K562 (cell line): Measurements from ENCODE around the gene ARID3A. TPM values are rescaled to one million over a fixed set of nuclear protein-coding genes. Genes with fewer than 3 reads are reported as not detected.

Experiments
- CBFA2T3 ChIP-seq: fragments of 450-650 bp; IDR thresholded peaks from 2 replicates; pipeline ENCODE4 v1.6.1; 2017
- DNMT1 ChIP-seq: fragments of 450-650 bp; IDR thresholded peaks from 2 replicates; pipeline ENCODE4 v1.6.1; 2016; ENCODE audit warnings: antibody characterized with exemption, mild to moderate bottlenecking
- ESRRA ChIP-seq: fragments of 450-650 bp; IDR thresholded peaks from 2 replicates; pipeline ENCODE4 v1.6.1; 2014; ENCODE audit warnings: low read depth, mild to moderate bottlenecking, moderate library complexity, borderline replicate concordance
- ESRRB ChIP-seq: fragments of 250-450 bp; sonication (Bioruptor Pico); IDR thresholded peaks from 2 replicates; pipeline ENCODE4 v1.5.0; 2020; ENCODE audit warnings: mild to moderate bottlenecking, moderate library complexity, borderline replicate concordance
- NCOR1 ChIP-seq: fragments of 450-650 bp; IDR thresholded peaks from 2 replicates; pipeline ENCODE4 v1.6.1; 2016; ENCODE audit warnings: mild to moderate bottlenecking, moderate library complexity
- SRSF3 ChIP-seq: fragments of 200-400 bp; formaldehyde crosslinking; IDR thresholded peaks from 2 replicates; pipeline ENCODE4 v1.6.1; 2016; ENCODE audit warnings: mild to moderate bottlenecking, low read length, moderate library complexity; ENCODE audit not compliant: insufficient read depth
- TCF3 ChIP-seq: sonication (generic); formaldehyde crosslinking; IDR thresholded peaks from 2 replicates; pipeline ENCODE4 v1.4.0; 2020; ENCODE audit warnings: mild to moderate bottlenecking, missing genetic modification reagents
- ZNF436 ChIP-seq: fragments of 250-450, 450-650 bp; sonication (Bioruptor Pico); formaldehyde crosslinking; IDR thresholded peaks from 2 replicates; pipeline ENCODE4 v1.7.0; 2020; ENCODE audit warnings: mild to moderate bottlenecking
- ZNF766 ChIP-seq: fragments of 200-800 bp; sonication (Bioruptor generic); conservative IDR thresholded peaks from 2 replicates; pipeline ENCODE4 v1.6.1; 2016; ENCODE audit warnings: missing genetic modification characterization, missing compliant biosample characterization
- polyA plus RNA-seq, 8 experiments: library from polyadenylated mRNA; depleted of rRNA in 4 of 8; stranded (reverse) in 5 of 8; unstranded in 3 of 8; fragments of >200 nt; fragmentation: Nextera tagmentation in 2 of 8; fragmentation: Illumina TruSeq in 1 of 8; extraction: Ambion mirVana in 2 of 8; extraction: Trizol in 1 of 8; gene quantifications; 2 replicates each; pipeline versions ENCODE4 v1.2.1 to v1.2.3, GENCODE V29; 2011 to 2014; ENCODE audit warnings: inconsistent platforms in 1 of 8, missing spikeins in 1 of 8
- total RNA-seq, 7 experiments: library from RNA; depleted of rRNA in 6 of 7; stranded (reverse); fragments of >200 nt in 6 of 7; fragmentation: Illumina TruSeq in 2 of 7; extraction: Trizol in 2 of 7; gene quantifications; 2 replicates each; pipeline versions ENCODE4 v1.2.1 to v1.2.3, GENCODE V29; 2011 to 2021; ENCODE audit warnings: low replicate concordance in 1 of 7
- TF ChIP-seq, protein P1 (sequence below): fragments of 450-650 bp; IDR thresholded peaks from 2 replicates; pipeline ENCODE4 v1.6.1; 2016; ENCODE audit warnings: mild to moderate bottlenecking
- TF ChIP-seq, protein P2 (sequence below): fragments of 250-450 bp; sonication (Bioruptor Pico); IDR thresholded peaks from 2 replicates; pipeline ENCODE4 v1.5.0; 2022; ENCODE audit warnings: mild to moderate bottlenecking
- TF ChIP-seq, protein P3 (sequence below): fragments of 250-450 bp; sonication (Bioruptor Pico); IDR thresholded peaks from 2 replicates; pipeline ENCODE4 v1.8.0; 2022; ENCODE audit warnings: inconsistent platforms
- TF ChIP-seq, protein P4 (sequence below): fragments of 450-650 bp; IDR thresholded peaks from 2 replicates; pipeline ENCODE4 v1.6.1; 2016; ENCODE audit warnings: low read depth

ARID3A gene
- total and polyA plus RNA-seq, 9 of the 15 experiments (the other 6 are each of a cell fraction or from before 2014, with no cell fraction given): 1.4 to 118 (median 31.2) TPM

DNA sequence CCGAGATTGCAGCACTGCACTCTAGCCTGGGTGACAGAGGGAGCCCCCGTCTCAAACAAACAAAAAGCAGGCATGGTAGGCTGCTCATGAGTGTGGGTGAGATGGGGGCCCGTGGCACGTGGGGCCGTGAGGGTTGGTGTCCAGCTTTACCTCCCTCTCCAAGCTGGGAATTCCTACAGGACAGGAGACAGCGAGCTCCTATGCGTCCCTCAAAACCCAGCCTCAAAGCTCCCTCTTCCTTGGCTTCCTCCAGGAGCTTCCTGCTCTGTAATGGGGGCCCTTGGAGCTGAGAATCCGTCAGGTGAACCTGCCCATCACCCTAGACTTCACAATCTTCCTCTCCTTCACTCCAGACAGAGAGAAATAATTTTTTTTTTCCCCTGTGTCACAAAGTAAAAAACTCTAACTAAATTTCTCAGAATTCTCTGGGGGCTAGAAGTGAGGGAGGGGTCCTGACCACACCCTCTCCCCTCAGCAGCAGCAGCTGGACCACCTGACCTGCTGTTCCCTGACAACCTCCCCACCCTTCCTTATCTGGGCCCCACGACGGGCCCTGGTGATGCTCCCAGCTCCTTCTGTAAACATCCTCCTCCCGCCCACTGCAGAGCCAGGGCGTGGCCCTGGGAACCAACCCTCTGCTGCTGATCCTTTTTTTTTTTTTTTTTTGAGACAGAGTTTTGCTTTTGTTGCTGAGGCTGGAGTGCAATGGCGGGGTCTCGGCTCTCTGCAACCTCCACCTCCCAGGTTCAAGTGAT is 36.2 kb downstream of the ARID3A start (continued):
- TF ChIP-seq, protein P1, sequence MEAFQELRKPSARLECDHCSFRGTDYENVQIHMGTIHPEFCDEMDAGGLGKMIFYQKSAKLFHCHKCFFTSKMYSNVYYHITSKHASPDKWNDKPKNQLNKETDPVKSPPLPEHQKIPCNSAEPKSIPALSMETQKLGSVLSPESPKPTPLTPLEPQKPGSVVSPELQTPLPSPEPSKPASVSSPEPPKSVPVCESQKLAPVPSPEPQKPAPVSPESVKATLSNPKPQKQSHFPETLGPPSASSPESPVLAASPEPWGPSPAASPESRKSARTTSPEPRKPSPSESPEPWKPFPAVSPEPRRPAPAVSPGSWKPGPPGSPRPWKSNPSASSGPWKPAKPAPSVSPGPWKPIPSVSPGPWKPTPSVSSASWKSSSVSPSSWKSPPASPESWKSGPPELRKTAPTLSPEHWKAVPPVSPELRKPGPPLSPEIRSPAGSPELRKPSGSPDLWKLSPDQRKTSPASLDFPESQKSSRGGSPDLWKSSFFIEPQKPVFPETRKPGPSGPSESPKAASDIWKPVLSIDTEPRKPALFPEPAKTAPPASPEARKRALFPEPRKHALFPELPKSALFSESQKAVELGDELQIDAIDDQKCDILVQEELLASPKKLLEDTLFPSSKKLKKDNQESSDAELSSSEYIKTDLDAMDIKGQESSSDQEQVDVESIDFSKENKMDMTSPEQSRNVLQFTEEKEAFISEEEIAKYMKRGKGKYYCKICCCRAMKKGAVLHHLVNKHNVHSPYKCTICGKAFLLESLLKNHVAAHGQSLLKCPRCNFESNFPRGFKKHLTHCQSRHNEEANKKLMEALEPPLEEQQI: no peak
- TF ChIP-seq DNMT1: no peak
- TF ChIP-seq, protein P2, sequence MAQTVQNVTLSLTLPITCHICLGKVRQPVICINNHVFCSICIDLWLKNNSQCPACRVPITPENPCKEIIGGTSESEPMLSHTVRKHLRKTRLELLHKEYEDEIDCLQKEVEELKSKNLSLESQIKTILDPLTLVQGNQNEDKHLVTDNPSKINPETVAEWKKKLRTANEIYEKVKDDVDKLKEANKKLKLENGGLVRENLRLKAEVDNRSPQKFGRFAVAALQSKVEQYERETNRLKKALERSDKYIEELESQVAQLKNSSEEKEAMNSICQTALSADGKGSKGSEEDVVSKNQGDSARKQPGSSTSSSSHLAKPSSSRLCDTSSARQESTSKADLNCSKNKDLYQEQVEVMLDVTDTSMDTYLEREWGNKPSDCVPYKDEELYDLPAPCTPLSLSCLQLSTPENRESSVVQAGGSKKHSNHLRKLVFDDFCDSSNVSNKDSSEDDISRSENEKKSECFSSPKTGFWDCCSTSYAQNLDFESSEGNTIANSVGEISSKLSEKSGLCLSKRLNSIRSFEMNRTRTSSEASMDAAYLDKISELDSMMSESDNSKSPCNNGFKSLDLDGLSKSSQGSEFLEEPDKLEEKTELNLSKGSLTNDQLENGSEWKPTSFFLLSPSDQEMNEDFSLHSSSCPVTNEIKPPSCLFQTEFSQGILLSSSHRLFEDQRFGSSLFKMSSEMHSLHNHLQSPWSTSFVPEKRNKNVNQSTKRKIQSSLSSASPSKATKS (CRISPR knock-in tag): no peak
- peak; percentile 76 for TF ChIP-seq NCOR1
- TF ChIP-seq ESRRA: no peak
- TF ChIP-seq, protein P3, sequence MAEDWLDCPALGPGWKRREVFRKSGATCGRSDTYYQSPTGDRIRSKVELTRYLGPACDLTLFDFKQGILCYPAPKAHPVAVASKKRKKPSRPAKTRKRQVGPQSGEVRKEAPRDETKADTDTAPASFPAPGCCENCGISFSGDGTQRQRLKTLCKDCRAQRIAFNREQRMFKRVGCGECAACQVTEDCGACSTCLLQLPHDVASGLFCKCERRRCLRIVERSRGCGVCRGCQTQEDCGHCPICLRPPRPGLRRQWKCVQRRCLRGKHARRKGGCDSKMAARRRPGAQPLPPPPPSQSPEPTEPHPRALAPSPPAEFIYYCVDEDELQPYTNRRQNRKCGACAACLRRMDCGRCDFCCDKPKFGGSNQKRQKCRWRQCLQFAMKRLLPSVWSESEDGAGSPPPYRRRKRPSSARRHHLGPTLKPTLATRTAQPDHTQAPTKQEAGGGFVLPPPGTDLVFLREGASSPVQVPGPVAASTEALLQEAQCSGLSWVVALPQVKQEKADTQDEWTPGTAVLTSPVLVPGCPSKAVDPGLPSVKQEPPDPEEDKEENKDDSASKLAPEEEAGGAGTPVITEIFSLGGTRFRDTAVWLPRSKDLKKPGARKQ (CRISPR knock-in tag): no peak
- TF ChIP-seq ESRRB (CRISPR knock-in tag): no peak
- TF ChIP-seq CBFA2T3: peak; percentile 88
- TF ChIP-seq TCF3 (CRISPR knock-in tag): peak; percentile 71
- TF ChIP-seq SRSF3: no peak
- no peak for TF ChIP-seq ZNF436 (CRISPR knock-in tag)
- TF ChIP-seq, protein P4, sequence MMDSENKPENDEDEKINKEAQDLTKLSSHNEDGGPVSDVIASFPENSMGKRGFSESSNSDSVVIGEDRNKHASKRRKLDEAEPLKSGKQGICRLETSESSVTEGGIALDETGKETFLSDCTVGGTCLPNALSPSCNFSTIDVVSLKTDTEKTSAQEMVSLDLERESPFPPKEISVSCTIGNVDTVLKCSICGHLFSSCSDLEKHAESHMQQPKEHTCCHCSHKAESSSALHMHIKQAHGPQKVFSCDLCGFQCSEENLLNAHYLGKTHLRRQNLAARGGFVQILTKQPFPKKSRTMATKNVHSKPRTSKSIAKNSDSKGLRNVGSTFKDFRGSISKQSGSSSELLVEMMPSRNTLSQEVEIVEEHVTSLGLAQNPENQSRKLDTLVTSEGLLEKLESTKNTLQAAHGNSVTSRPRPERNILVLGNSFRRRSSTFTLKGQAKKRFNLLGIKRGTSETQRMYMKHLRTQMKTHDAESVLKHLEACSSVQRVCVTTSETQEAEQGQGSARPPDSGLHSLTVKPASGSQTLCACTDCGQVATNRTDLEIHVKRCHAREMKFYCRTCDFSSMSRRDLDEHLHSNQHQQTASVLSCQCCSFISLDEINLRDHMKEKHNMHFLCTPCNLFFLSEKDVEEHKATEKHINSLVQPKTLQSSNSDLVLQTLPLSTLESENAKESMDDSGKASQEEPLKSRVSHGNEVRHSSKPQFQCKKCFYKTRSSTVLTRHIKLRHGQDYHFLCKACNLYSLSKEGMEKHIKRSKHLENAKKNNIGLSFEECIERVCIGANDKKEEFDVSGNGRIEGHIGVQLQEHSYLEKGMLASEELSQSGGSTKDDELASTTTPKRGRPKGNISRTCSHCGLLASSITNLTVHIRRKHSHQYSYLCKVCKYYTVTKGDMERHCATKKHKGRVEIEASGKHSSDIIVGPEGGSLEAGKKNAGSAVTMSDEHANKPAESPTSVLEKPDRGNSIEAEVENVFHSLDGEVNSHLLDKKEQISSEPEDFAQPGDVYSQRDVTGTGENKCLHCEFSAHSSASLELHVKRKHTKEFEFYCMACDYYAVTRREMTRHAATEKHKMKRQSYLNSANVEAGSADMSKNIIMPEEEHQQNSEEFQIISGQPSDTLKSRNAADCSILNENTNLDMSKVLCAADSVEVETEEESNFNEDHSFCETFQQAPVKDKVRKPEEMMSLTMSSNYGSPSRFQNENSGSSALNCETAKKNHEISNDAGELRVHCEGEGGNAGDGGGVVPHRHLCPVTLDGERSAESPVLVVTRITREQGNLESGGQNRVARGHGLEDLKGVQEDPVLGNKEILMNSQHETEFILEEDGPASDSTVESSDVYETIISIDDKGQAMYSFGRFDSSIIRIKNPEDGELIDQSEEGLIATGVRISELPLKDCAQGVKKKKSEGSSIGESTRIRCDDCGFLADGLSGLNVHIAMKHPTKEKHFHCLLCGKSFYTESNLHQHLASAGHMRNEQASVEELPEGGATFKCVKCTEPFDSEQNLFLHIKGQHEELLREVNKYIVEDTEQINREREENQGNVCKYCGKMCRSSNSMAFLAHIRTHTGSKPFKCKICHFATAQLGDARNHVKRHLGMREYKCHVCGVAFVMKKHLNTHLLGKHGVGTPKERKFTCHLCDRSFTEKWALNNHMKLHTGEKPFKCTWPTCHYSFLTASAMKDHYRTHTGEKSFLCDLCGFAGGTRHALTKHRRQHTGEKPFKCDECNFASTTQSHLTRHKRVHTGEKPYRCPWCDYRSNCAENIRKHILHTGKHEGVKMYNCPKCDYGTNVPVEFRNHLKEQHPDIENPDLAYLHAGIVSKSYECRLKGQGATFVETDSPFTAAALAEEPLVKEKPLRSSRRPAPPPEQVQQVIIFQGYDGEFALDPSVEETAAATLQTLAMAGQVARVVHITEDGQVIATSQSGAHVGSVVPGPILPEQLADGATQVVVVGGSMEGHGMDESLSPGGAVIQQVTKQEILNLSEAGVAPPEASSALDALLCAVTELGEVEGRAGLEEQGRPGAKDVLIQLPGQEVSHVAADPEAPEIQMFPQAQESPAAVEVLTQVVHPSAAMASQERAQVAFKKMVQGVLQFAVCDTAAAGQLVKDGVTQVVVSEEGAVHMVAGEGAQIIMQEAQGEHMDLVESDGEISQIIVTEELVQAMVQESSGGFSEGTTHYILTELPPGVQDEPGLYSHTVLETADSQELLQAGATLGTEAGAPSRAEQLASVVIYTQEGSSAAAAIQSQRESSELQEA: no peak
- peak; percentile 65; the same call in 1 of the 2 replicates for TF ChIP-seq ZNF766
